Nephron (organoid): ENCODE measurements around the gene GDAP1L1.

ENCODE experiments used
- H3K27ac Mint-ChIP-seq, 3 experiments: 2 replicates each; pipeline ENCODE4 v1.8.0; 2020; ENCODE audit warnings: mixed read lengths in 3 of 3, mild to moderate bottlenecking in 2 of 3, moderate library complexity in 1 of 3
- H3K27me3 Mint-ChIP-seq: 2 replicates; pipeline ENCODE4 v1.8.0; 2021; ENCODE audit warnings: low read depth, mild to moderate bottlenecking, moderate library complexity, mixed read lengths
- H3K36me3 Mint-ChIP-seq: 2 replicates; pipeline ENCODE4 v1.8.0; 2020; ENCODE audit warnings: low read depth, mixed read lengths
- H3K4me1 Mint-ChIP-seq: 2 replicates; pipeline ENCODE4 v1.8.0; 2020; ENCODE audit warnings: mixed read lengths
- H3K4me3 Mint-ChIP-seq, 3 experiments: 2 replicates each; pipeline ENCODE4 v1.8.0; 2020; ENCODE audit warnings: mild to moderate bottlenecking in 3 of 3, mixed read lengths in 3 of 3, moderate library complexity in 2 of 3
- H3K9me3 Mint-ChIP-seq: 2 replicates; pipeline ENCODE4 v1.8.0; 2020; ENCODE audit warnings: mixed read lengths
- CTCF ChIP-seq, 3 experiments: fragments of 200-600 bp; sonication (generic); IDR thresholded peaks; one replicate each; pipeline ENCODE4 v1.5.0; 2021; ENCODE audit warnings: antibody characterized with exemption in 3 of 3; ENCODE audit not compliant: unreplicated experiment in 3 of 3

GDAP1L1 gene

DNA sequence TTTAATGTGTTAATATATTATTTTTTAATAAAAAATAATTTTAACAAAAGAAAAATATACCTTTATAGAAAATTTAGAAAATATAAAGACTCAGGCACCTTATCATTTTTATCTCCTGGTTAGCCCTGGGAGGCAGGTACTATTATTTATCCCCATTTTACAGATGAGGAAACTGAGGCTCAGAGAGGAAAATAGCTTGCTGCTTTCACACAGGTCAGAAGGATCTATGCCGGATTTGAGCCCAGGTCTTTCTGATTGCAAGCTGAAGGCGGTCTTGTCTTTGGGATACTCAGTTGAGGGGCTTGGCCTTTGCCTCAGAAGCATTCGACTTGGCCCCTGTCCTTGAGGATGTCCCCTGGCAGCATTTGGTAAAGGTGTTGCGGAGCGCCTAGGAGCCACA is 25.1 kb upstream of the GDAP1L1 start:
- no peak overlapping the region for H3K4me3 Mint-ChIP-seq
- no peaks in the 10 kb centered on the region for H3K9me3 Mint-ChIP-seq
- H3K36me3 Mint-ChIP-seq: no peaks in the 10 kb centered on the region
- no peak for TF ChIP-seq CTCF (IDR thresholded peaks at IDR 0.05; ENCODE audit: unreplicated experiment in 3 of 3)
- peaks cover 9% of the 10 kb centered on the region for H3K4me1 Mint-ChIP-seq
- no peaks in the 10 kb centered on the region for H3K27me3 Mint-ChIP-seq
- no peak overlapping the region for H3K27ac Mint-ChIP-seq

GRCh38 chr20:44222633-44223368 is 24.3 kb upstream of the GDAP1L1 start:
- no peaks in the 10 kb centered on the region for H3K27me3 Mint-ChIP-seq
- H3K4me1 Mint-ChIP-seq: peaks cover 3% of the 10 kb centered on the region
- no peaks in the 10 kb centered on the region for H3K9me3 Mint-ChIP-seq
- no peak for TF ChIP-seq CTCF (IDR thresholded peaks at IDR 0.05; ENCODE audit: unreplicated experiment in 3 of 3)
- no peak overlapping the region for H3K27ac Mint-ChIP-seq
- H3K36me3 Mint-ChIP-seq: no peaks in the 10 kb centered on the region
- no peak overlapping the region for H3K4me3 Mint-ChIP-seq

- H3K27me3 Mint-ChIP-seq: no peaks in the 10 kb centered on the region
- no peak overlapping the region for H3K4me3 Mint-ChIP-seq
- no peak for TF ChIP-seq CTCF (IDR thresholded peaks at IDR 0.05; ENCODE audit: unreplicated experiment in 3 of 3)
- H3K27ac Mint-ChIP-seq: no peak overlapping the region
- H3K4me1 Mint-ChIP-seq: no peaks in the 10 kb centered on the region
- no peaks in the 10 kb centered on the region for H3K36me3 Mint-ChIP-seq
- no peaks in the 10 kb centered on the region for H3K9me3 Mint-ChIP-seq
Measured at GRCh38 chr20:44223721-44224120, 23.4 kb upstream of the GDAP1L1 start.

DNA sequence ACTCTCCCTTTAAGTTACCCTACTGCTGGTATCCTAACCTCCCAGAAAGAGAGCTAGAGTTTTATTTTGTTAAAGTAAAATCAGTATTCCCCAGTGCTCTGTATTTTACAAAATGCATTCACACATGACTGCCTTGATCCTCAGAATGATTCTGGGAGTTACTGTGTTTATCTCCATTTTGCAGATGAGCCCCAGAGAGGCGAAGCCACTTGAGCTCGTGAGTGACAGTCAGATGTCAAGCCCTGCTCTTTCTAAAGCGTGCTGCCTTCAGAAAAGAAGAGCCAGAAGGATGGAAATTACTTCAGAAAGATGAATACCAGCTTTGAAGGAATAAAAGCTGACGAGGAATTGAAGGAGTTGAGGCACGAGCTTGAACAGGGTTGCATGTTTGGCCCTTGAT is 22.5 kb upstream of the GDAP1L1 start:
- H3K4me1 Mint-ChIP-seq: no peaks in the 10 kb centered on the region
- no peaks in the 10 kb centered on the region for H3K27me3 Mint-ChIP-seq
- H3K9me3 Mint-ChIP-seq: no peaks in the 10 kb centered on the region
- H3K36me3 Mint-ChIP-seq: no peaks in the 10 kb centered on the region
- no peak overlapping the region for H3K27ac Mint-ChIP-seq
- TF ChIP-seq CTCF (IDR thresholded peaks at IDR 0.05; ENCODE audit: unreplicated experiment in 3 of 3): no peak
- H3K4me3 Mint-ChIP-seq: no peak overlapping the region

DNA sequence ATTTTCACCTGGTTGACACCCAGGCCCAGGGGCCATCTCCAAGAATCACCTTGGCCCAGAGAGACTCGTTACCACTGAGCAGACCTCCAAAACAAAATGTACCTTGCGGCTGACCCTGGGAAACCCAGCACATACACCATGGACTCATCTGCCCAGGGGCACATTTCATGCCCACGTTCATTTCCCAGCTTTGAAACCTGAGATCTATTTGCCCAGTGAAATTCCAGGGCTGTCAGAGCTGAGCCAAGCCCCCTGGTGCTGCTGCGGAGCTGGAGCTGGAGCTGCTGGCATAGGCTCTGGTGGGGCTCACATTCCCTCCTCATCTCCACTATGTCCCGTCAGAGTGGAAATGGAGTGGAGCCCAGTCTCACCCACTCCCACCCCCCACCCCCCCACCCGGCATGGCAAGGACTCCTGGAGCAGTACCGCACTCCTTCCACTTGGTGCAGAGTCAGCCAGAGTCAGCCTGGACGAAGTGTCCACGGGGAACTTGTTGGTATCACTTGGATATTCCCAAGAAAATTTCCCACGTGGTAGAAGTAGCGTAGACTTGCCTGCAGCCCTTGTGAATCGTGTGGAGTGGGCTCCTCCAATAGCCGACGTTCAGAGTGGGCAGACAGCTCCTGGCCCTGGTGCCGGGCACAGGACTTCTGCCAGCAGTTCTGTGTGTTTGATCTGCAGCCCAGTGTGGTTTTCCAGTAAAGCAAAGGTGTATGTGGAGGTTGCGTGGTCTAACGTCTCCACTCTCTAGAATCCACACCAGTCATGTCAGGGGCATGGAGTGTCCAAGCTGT is 18.4 kb upstream of the GDAP1L1 start:
- H3K36me3 Mint-ChIP-seq: no peaks in the 10 kb centered on the region
- H3K4me1 Mint-ChIP-seq: no peaks in the 10 kb centered on the region
- TF ChIP-seq CTCF (IDR thresholded peaks at IDR 0.05; ENCODE audit: unreplicated experiment in 3 of 3): no peak
- no peaks in the 10 kb centered on the region for H3K9me3 Mint-ChIP-seq
- no peak overlapping the region for H3K4me3 Mint-ChIP-seq
- H3K27ac Mint-ChIP-seq: no peak overlapping the region
- no peaks in the 10 kb centered on the region for H3K27me3 Mint-ChIP-seq
